Measurements from ENCODE around the gene FERMT3. TPM values are rescaled to one million over a fixed set of nuclear protein-coding genes. Genes with fewer than 3 reads are reported as not detected.
"Not testable (repeated sequence)": the region's sequence is repeated elsewhere in the genome, so short reads cannot be mapped to it uniquely, and the experiment has no call there.

The FERMT3 gene
- total RNA-seq, 1 donor from 2014 or later, result 9.7 TPM

DNA sequence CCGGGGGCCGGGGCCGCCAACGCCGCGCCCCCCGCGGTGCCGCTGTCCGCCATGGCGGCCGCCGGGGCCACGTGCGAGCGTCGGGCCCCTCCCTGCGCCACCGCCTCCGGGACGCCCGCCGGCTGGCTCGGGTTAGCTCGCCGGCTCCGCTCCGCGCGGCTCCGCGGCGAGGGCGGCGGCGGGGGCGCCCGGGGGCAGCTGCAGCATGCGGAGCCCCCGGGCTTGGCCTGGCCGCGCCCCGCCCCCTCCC is 40.0 kb downstream of the FERMT3 start:
- DNase-seq (ENCODE audit: low spot score); ATAC-seq: not testable (repeated sequence)

DNA sequence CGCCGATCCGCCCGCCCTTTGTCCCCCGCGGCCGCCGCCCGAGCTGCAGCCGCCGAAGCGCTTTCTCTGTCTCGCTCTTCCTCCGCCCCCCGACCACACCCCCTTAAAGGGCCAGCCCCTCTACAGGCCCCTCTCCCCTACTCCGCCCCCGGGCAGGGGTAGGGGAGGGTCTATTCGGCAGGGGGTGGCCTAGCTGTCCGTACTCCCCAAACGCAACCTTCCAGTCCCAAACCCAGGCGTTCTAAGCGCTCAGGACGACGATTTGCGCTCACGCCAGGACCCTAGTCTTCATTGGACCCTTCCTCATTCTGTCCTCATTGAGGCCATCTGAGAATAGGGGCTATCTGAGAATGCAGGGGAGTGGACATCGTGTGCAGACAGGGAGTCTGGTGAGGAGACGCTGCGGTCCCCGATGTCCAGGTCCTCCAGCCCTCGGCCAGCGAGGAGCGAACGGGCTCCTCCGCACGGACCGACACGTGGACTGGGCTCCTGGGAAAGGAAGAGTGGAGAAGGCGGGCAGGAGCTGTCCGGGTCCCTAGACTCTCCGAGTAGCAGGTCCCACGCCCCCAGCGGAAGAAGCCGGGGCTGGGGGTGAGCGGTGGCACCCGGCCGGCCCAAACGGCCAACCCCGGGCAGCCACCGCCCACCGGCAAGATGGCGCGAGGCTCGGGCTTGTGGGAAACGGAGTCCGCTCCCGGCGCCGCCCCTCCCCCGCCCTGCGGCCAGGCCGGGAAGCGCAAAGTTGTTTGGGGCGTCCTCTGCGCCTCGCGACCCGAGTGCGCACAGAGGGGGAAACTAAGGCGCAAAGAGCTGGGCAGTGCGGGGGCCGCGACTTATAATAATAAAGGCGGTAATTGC is 40.6 kb downstream of the FERMT3 start, which contains the start of gene PPP1R14B:
Gene PPP1R14B (minus strand): TSS at position 73 of the 858 bp plus-strand sequence. CDS start 270 bp downstream, outside the sequence.
- DNase-seq (ENCODE audit: low spot score) (peak; percentile 92), ATAC-seq (peak; percentile 72)

DNA sequence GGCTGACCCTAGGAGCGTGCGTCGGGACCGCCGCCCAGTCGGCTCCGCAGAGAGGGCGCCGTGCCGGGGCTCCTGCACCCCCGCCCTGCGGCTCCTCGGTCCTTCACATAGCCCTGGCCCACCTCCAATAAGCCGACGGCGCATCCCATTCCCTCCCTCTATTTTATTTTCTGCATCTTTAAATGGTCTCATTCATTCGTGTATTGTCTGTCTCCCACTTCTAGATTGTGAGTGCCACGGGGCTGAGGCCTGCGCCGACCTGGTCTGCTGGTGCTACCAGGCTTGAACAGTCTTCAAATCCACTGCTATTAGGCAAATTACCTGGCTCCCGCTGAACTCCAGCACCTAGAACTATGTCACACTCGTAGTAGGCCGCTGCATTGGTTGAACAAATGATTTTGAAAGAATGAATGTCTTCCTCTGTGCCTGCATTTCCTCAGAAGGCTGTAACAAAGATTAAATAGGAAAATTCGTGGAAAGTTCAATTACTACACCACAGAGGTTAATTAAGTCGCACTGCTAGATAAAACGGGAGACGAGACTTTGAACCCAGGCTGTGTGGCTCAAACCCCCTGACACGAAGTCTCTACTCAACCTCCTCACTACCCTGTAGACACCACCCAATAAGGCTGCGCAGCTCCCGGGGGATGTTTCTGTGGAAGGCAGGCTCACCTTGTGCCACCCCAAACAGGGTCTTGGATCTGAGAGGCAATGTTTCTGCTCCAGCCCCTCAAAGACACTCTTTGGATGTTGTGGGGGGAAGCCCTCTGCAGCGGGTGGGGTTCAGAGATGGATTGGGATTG is 41.4 kb downstream of the FERMT3 start:
- ATAC-seq (peak; percentile 1), DNase-seq (ENCODE audit: low spot score) (no peak)

GRCh38 chr11:64248578-64248977 is 42.1 kb downstream of the FERMT3 start:
- no peak for ATAC-seq
- DNase-seq (ENCODE audit: low spot score), result no peak

DNA sequence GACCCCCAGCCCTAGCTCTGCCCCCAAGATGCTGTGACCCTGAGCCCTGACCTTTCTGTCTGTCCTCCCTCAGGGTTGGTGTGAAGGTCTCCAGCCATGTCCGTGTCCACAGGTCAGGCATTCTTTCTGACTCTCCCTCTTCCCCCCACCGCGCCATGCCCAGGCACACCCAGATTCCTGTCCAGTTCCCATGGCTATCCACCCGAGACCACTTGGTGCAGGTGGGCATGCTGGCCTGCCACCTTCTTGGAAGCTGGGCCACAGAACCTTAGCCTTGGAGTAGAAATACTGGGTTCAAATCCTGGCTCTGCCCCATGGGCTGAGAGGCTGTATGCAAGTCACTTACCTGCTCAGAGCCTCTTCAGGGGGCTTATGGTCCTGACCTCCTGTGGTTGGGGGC is 42.5 kb downstream of the FERMT3 start:
- no peak for ATAC-seq
- DNase-seq (ENCODE audit: low spot score), result no peak

DNA sequence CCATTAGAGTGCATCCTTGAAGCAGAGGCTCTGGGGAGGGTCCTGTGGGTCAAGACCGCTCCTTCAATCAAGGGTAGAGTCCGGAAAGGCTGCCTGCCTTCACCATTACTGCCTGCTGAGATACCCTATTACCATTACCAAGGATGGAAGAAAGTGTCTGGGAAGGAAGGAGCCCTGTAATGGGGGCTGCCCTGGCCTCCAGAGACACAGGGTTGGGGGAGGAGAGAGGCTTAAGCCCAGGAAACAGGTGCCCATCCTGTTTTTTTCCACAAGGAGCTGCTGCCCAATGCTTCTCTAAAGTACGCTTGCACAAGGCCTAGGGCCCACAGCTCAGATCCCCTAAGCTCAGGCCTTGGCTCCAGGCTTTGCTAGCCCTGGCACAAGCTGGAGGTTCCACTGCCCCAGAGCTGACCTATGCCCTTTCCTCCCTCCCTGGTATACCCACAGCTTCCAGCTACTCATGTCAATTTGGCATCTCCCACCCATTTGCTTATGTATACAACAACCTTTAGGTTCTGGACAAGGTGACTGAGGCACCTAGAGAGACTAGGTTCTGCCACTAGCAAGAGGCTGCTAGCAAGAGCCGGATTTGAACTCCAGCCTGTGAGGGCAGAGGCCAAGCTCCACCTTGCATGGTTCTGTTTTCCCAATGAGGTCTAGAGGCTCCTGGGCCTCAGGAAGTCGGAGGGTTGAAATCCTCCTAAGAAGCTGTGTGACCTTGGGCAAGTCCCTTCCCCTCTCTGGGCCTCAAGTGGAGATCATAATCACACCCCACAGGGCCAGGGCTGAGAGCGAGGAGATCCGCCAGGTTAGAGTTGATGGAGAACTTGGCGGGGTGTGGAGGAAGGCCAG is 43.3 kb downstream of the FERMT3 start:
- DNase-seq (ENCODE audit: low spot score) (no peak), ATAC-seq (peak; percentile 22)

DNA sequence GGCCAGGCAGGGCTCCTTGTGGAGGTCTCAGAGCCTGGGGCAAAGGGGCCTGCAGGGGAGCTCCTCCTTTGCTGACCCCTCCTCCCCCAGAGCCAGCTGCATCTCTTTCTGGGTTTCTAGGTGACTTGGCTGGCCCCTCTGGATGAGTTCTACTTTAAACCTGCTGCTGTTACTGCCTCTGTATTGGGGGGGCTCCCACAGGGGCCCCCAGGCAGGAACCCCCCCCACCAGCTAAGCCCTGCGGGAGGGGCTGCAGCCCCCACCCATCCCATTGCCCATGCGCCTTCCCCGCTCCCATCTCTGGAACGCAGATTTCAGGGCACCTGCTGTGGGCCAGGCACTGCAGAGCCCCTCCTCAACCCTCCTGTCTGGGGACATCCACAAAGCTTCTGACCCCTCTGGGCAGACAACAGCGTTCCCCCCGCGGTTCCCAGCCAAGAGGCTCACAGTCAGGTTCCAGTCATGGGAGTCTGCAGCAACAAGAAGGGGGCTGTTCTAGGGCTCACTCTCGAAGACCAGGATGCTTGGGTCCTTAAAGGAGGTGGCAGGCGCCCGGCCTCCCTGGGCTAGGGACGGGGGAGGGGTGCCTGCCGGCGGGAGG is 44.0 kb downstream of the FERMT3 start:
- no peak for ATAC-seq
- DNase-seq (ENCODE audit: low spot score), result no peak

- peak; percentile 70 for ATAC-seq
- peak; percentile 74 for DNase-seq (ENCODE audit: low spot score)
Observed at GRCh38 chr11:64251016-64251752, 44.7 kb downstream of the FERMT3 start, which contains the start of gene PLCB3. TSS of gene PLCB3 (plus strand) at chr11:64251530. CDS start at chr11:64251650, 120 bp downstream.

DNA sequence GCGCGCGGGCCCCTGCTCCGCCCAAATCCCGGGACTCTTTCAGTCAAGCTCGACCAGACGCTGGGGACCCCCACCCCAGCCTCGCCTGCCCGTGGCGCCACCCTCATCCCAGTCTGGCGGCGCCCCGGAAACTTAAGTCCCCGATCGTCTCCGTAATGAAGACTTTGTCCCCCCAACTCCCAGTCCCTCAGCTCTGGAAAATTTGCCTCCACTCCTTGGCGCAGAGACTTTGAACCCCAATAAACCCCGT is 45.2 kb downstream of the FERMT3 start:
- ATAC-seq, result no peak
- DNase-seq (ENCODE audit: low spot score), result no peak

- peak; percentile 8 for ATAC-seq
- no peak for DNase-seq (ENCODE audit: low spot score)
Observed at GRCh38 chr11:64252003-64252872, 45.7 kb downstream of the FERMT3 start.

GRCh38 chr11:64253043-64253442 is 46.5 kb downstream of the FERMT3 start:
- ATAC-seq (no peak), DNase-seq (ENCODE audit: low spot score) (no peak)

GRCh38 chr11:64253481-64253880 is 47.0 kb downstream of the FERMT3 start:
- ATAC-seq (no peak), DNase-seq (ENCODE audit: low spot score) (no peak)

DNA sequence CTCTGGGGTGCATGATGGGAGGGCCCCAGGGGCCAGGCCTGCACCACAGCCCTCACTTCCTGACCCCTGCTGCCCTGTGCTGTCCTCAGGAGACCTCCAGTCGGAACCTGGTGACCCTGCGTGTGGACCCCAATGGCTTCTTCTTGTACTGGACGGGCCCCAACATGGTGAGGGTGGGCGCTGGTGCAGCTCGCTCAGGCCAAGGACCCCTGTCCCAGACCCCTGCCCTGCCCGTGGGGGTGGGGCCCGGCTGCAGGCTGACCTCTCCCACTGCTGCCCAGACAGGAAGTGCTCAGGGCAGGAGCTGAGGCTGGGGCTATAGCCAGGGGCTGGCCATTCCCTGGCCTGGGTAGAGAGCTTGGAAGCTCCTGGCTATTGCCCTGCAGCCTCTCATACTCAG is 47.8 kb downstream of the FERMT3 start:
- ATAC-seq (no peak), DNase-seq (ENCODE audit: low spot score) (no peak)

- ATAC-seq, result no peak
- no peak for DNase-seq (ENCODE audit: low spot score)
Observed at GRCh38 chr11:64255135-64256128, 48.9 kb downstream of the FERMT3 start.

GRCh38 chr11:64256300-64256699 is 49.8 kb downstream of the FERMT3 start:
- ATAC-seq (no peak), DNase-seq (ENCODE audit: low spot score) (no peak)

DNA sequence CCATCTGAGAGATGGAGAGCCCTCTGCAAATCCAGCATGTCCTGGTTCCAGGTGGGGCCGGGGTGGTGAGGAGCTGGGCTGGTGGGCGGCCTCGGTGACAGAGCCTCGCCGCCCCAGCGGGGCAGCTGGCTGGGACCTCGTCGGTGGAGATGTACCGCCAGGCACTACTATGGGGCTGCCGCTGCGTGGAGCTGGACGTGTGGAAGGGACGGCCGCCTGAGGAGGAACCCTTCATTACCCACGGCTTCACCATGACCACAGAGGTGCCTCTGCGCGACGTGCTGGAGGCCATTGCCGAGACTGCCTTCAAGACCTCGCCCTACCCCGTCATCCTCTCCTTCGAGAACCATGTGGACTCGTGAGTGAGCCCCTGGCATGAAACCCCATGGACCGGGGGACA is 51.8 kb downstream of the FERMT3 start:
- ATAC-seq (no peak), DNase-seq (ENCODE audit: low spot score) (no peak)

- ATAC-seq, result no peak
- no peak for DNase-seq (ENCODE audit: low spot score)
Observed at GRCh38 chr11:64258946-64259532, 52.5 kb downstream of the FERMT3 start.
